ENCODE data around the gene CKMT2.

The CKMT2 gene

DNA sequence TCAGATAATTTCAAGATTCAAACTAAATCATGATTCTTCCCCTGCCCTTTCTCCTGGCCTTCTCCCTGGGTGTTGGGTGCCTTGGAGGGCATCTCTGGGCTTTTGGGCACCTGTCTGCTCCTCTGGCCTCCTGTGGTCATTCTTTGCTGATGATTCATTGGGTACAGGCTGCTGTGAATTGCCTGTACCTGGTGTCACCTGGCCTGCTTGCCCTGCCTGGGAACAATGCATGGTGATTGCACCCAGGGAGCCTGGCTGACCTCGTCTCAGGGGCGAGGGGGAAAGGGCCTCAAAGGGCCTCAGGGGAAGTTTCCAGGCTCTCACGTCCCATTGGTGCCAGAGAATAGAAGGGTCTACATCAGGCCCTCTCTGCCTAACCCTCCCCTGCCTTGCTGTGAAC is 20.1 kb upstream of the CKMT2 start:
- in situ Hi-C loops (cut with MboI; ENCODE audit: low sequenced_read_pairs): no loop called here

- in situ Hi-C loops (cut with MboI; ENCODE audit: low sequenced_read_pairs): no loop called here
Measured at GRCh38 chr5:81214848-81215247, 18.3 kb upstream of the CKMT2 start.

GRCh38 chr5:81216152-81216551 is 17.0 kb upstream of the CKMT2 start:
- in situ Hi-C loops (cut with MboI; ENCODE audit: low sequenced_read_pairs): no loop called here

DNA sequence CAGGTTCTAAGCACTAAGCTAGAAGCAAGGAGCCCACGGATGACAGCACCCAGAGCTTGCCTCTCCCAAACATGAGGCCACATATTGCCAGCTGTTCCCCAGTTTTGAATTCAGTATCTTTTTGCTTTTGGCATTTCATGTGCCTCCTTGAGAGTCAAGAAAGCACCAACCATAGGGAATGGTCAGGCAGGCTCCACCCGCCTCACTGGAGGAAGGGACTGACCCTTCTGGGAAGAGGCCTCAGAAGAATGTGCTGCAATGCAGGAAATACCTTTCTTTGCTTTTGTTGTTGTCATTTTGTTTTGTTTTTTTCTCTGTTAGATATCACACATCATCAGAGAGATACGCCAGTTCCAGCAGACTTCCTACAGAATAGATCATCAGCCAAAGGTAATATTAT is 13.7 kb upstream of the CKMT2 start:
- in situ Hi-C loops (cut with MboI; ENCODE audit: low sequenced_read_pairs): no loop called here

DNA sequence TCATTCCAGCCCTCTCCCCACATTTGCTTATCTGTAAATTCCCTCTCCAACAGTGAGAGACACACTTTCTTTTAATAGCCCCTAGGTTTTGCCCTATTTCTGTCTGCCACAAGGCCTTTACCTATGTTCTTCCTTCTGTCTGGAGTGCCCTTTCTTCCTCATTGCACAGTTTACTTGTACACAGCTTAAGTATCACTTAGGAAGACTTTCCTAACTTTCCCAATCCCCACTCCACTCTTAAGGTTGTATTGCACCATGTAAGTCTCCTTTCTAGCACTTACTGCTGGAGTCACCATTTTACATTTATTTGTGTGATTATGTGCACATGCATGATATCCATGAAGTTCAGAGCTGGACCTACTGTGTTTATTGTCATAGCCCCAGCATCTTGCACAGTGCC is 10.8 kb upstream of the CKMT2 start:
- in situ Hi-C loops (cut with MboI; ENCODE audit: low sequenced_read_pairs): no loop called here

DNA sequence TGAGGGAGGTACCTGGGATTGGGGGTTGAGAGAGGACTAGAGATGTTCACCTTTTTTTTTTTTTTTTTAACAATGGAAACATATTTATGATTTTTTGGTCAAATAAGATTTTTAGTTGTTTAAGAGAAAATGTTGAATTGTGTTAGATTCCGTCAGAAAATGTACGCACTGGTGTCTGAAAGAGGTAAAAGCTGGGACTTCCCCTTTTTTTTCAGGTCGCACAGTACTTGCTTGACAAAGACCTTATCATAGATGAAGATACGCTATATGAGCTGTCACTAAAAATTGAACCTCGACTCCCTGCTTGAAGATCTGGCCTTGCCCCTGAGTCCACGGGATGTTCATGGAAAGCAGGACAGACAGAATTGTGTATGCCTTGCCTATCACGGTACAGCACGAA is 7.7 kb upstream of the CKMT2 start:
- in situ Hi-C loops (cut with MboI; ENCODE audit: low sequenced_read_pairs): no loop called here

- in situ Hi-C loops (cut with MboI; ENCODE audit: low sequenced_read_pairs): no loop called here
Measured at GRCh38 chr5:81226286-81226685, 6.8 kb upstream of the CKMT2 start.

DNA sequence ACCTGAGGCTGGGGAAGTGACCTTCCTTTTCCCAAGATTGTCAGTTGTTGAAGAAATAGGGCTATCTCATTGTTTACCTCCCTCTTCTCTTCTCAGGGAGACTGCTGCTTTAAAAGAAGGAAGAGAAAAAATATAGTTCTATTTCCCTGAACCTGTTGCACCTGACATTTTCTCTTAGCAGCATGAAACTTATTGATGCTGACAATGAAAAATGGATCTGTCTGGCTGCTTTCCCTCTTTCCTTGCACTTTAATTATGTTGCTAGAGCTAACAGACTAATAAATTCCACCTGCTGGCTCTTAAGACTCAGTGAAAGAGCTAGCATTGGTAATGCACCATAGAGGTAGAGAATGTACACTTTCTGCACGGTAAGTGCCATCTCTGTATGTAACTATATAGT is 6.2 kb upstream of the CKMT2 start:
- in situ Hi-C loops (cut with MboI; ENCODE audit: low sequenced_read_pairs): no loop called here

DNA sequence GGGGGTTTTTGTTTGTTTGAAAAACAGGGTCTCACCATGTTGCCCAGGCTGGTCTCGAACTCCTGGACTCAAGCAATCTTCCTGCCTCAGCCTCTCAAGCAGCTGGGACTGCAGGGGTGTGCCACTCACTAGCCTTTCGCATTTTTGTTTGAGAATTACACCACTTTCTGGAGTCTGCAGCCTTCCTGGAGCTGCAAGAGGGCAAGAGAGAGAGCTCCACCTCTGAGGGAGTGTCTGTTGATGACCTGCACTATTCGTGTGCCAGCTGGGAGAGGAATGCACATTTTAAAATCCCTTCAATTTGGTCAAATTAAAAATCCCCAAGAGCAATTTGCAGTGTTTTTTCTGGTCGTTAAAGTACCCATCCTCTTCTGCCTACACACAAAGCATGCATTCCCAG is 5.0 kb upstream of the CKMT2 start:
- in situ Hi-C loops (cut with MboI; ENCODE audit: low sequenced_read_pairs): no loop called here

GRCh38 chr5:81230416-81230815 is 2.7 kb upstream of the CKMT2 start:
- in situ Hi-C loops (cut with MboI; ENCODE audit: low sequenced_read_pairs): no loop called here

DNA sequence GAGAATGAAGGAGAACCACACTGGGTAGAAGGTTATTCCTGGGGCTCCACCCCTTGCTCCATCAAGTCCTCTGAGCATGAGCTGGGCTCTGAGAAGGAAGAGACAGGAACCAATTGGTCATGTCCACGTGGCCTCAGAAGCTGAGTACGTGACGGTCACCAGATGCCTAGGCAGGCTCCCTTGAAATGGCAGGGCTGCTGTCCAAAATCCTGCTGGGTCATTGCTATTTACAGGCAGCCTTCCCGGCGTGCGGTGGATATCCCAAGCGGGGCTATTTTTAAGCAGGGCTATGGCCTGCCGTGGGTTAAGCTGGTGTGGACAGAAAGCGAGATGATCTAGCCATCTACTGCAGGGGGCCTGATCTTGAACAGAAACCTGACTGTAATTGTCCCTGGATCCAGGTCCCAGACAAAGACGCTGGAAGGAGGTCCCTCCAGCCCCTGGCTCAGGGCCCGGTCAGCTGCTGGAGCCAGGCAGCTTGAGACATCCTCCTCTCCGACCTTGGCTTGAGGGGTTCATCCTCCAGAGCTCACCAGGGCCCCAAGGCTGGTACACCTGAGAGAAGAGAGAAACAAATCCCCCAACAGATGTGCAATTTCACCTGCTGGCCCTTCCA is 550 bp upstream of the CKMT2 start:
- in situ Hi-C loops (cut with MboI; ENCODE audit: low sequenced_read_pairs): no loop called here

GRCh38 chr5:81234299-81234698 is 1.2 kb downstream of the CKMT2 start:
- in situ Hi-C loops (cut with MboI; ENCODE audit: low sequenced_read_pairs): no loop called here

DNA sequence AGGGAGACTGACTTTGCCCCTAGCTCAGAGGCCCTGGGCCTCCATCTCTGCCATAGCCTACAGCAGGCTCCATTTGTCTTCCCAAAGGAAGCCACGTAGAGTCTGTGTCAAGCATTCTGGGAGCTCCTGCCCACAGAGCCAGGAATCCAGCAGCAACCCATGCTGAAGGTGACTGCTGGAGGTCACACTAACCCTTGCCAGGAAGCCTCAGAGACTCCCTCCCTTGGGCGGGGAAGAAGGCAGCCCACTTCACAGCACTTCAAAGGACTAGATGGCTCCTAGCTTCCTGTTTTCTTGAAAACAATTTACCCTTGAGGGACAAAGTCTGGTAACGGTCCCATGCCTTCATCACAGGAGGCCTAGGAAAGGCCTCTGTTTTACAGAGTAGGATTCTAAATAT is 1.7 kb downstream of the CKMT2 start:
- in situ Hi-C loops (cut with MboI; ENCODE audit: low sequenced_read_pairs): no loop called here

- in situ Hi-C loops (cut with MboI; ENCODE audit: low sequenced_read_pairs): no loop called here
Measured at GRCh38 chr5:81235287-81236072, 2.4 kb downstream of the CKMT2 start.

DNA sequence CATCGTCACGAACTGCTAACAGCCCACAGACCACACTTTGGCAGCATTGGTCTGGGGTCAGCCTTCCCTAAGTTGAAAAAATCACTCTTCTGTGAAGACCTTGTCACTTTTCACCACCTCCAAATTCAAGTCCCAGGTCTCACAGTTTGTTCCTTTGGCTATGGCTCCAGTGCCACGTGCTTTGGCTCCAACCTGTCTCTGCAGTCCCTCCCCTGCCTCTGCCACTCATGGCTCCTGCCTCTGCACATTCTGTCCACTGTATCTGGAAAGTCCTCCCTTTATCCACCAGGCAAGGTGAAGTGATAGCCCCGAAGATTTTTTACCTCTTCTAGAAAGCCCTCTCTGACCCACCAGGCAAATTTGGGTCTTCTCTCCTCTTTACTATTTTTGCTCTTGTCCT is 5.3 kb downstream of the CKMT2 start:
- in situ Hi-C loops (cut with MboI; ENCODE audit: low sequenced_read_pairs): no loop called here

DNA sequence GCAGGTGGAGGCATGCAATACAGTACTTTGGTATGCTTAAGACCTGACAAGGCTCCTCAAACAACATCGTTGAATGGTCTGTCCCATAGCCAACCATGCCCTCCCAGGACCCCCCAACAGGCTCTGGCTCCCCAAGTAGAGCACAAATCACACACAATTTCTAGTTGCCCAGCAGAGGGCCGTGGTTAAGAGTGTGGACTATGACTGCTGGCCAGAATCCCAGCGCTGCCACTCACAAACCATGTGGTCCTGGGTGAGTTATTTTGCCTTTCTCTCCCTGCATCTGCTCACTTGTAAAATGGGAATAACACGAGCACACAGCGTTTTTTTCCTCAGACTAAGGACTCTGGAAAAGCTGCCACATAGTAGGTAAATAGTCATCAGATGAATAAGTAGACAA is 6.5 kb downstream of the CKMT2 start:
- in situ Hi-C loops (cut with MboI; ENCODE audit: low sequenced_read_pairs): no loop called here

GRCh38 chr5:81241001-81241400 is 7.9 kb downstream of the CKMT2 start:
- in situ Hi-C loops (cut with MboI; ENCODE audit: low sequenced_read_pairs): no loop called here

- in situ Hi-C loops (cut with MboI; ENCODE audit: low sequenced_read_pairs): no loop called here
Measured at GRCh38 chr5:81241961-81242648, 9.0 kb downstream of the CKMT2 start.

DNA sequence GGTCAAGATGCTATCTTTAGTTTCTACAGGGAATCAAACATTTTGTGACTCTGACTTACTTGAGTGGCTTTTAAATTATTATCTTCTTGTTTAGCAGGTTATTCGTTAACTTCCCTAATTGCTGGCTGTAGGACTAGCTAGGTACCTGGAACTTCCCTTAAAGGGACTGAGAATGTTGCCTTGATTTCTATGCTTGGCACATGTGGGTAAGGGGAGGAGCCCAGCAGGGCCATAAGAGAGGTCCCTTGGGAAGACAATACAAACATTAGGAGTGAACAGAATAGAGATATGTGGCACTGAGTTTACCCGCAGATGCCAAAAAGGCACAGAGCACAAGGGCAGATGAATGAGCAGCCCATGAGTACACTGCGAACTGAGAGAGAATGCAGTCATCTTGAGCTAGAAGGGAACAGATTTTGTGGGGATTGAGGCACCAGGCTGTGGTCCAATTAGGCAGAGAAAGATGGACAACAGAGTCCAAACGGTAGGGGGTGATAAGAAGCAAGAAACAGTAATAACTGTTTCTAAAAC is 9.8 kb downstream of the CKMT2 start:
- in situ Hi-C loops (cut with MboI; ENCODE audit: low sequenced_read_pairs): no loop called here

DNA sequence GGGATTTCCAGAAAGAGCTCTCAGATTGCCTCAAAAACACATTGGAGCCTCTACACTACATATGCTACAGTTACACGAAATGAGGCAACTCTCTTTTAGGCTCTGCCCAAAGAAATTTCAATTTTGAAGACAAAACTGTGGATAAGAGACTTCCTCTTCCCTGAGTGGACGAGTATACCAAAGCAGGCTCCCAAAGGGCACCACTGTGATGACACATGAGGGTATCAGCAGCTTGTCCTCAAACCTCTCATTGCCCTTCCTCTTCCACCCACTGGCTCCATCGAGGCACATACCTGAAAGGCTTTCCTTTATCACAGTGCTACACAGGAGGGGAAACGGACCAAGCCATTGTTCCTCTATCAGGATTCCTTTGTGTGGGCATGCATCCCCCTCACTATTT is 11.3 kb downstream of the CKMT2 start:
- in situ Hi-C loops (cut with MboI; ENCODE audit: low sequenced_read_pairs): no loop called here

DNA sequence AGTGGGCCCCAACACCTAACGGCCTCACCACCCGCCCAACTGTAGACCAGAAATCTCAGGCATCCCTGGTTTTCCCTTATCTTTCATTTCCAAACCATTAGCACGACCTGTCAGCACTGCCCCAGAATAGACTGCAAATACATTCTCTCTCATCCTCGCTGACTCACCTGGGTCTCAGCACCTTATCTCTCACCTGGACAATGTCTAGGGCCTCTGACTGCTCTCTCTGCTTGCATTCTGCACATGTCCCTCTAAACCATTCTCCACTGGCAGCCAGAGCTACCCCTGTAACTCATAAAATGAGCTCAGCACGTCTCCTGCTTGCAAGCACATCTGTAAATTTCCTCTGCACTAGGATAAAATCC is 12.7 kb downstream of the CKMT2 start:
- in situ Hi-C loops (cut with MboI; ENCODE audit: low sequenced_read_pairs): no loop called here

- in situ Hi-C loops (cut with MboI; ENCODE audit: low sequenced_read_pairs): no loop called here
Measured at GRCh38 chr5:81246697-81247096, 13.6 kb downstream of the CKMT2 start.
